Measurements from ENCODE around the gene CLDN20.

GRCh38 chr6:155257796-155258195 lies 6.0 kb upstream of the CLDN20 start:
- no peak for TF ChIP-seq POLR2AphosphoS5 (IDR thresholded peaks at IDR 0.05)
- TF ChIP-seq CTCF (IDR thresholded peaks at IDR 0.05) = no peak
- no peak for TF ChIP-seq POLR2A (IDR thresholded peaks at IDR 0.05)
- TF ChIP-seq EP300 (IDR thresholded peaks at IDR 0.05) = no peak
